ENCODE data around the gene INPP4B.

The INPP4B gene

DNA sequence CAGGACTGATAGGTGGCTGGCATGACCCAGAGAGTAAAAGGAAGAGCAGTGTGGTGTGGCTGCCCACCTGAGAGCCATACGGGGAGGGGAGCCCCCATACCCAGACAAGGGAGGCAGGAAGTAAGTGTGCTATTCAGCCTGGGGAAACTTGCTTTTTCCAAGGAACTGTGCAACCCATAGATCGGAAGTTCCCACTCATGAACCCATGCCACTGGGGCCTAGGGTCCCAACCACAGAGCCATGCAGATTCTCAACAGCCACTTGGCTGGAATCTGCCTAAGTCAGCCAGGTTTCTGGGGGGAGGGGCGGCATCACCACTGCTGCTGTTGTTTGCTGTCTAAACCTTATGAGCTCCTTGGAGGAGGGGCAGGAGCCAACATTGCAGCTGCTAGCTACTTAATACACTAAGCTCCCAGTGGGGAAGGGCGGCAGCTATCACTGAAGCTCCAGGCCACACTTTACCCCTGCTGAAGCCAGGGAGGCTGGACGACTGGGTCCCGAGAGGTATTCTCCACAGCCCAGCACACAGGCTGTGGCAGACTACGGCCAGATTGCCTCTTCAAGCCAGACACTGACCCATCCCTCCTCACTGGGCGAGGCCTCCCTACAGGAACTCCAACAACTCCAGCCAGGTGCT lies 410.4 kb downstream of the INPP4B start:
- TF ChIP-seq, protein P1, sequence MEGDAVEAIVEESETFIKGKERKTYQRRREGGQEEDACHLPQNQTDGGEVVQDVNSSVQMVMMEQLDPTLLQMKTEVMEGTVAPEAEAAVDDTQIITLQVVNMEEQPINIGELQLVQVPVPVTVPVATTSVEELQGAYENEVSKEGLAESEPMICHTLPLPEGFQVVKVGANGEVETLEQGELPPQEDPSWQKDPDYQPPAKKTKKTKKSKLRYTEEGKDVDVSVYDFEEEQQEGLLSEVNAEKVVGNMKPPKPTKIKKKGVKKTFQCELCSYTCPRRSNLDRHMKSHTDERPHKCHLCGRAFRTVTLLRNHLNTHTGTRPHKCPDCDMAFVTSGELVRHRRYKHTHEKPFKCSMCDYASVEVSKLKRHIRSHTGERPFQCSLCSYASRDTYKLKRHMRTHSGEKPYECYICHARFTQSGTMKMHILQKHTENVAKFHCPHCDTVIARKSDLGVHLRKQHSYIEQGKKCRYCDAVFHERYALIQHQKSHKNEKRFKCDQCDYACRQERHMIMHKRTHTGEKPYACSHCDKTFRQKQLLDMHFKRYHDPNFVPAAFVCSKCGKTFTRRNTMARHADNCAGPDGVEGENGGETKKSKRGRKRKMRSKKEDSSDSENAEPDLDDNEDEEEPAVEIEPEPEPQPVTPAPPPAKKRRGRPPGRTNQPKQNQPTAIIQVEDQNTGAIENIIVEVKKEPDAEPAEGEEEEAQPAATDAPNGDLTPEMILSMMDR (IDR thresholded peaks at IDR 0.05) = no peak
- TF ChIP-seq ZFX (IDR thresholded peaks at IDR 0.05; ENCODE audit: borderline replicate concordance) = no peak
- no peak overlapping the region for H3K27ac ChIP-seq

DNA sequence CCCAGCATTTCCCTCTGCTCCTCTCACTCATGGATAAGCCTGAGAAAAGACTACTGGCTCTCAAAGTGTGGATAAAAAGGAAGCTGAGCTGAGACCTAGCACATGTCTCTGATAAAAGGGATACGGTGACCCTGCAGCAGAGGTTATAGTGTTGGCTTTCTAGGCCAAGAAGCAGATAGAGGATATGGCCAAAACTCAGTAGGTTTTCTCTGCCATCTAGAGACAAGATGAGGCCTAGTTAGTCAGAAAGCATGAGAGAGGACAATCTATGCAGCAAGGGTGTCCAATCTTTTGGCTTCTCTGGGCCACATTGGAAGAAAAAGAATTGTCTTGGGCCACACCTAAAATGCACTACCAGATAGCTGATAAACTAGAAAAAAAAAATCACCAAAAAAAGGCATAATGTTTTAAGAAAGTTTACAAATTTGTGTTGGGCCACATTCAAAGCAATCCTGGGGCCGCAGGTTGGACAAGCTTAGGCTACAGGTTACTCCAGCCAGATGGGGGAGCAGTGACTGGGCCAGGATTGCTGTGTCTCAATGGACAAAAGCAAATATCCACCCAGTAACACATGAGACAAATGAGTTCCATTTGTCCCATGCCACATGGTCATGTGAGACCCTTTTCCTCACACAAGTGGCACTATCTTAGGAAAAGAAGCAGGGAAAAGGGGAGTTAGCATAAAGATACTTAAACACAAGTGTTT lies 411.4 kb downstream of the INPP4B start:
- TF ChIP-seq ZFX (IDR thresholded peaks at IDR 0.05; ENCODE audit: borderline replicate concordance) = no peak
- TF ChIP-seq, protein P1 (IDR thresholded peaks at IDR 0.05) = no peak

DNA sequence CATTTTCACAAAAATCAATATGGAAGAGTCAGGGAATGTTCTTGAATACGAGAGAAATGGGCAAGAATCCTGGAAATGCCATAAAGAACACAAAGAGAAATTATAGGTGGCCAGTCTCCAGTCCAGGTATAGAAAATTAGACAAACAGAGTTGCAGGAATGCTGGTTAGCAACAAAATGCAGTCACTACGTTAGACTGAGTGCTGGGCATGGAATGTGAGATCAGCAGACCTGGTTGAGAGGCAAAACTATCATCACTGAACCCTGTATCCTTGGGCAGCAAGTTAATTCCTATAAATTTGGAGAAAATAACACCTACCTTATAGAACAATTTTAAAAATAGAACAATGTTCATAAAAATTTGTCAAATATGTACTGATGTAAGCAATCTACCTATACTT lies 417.4 kb downstream of the INPP4B start:
- TF ChIP-seq ZFX (IDR thresholded peaks at IDR 0.05; ENCODE audit: borderline replicate concordance) = no peak
- TF ChIP-seq, protein P1 (IDR thresholded peaks at IDR 0.05) = no peak
- H3K27ac ChIP-seq = no peak overlapping the region

More for the DNA sequence above, 411.4 kb downstream of the INPP4B start:
- no peak overlapping the region for H3K27ac ChIP-seq

DNA sequence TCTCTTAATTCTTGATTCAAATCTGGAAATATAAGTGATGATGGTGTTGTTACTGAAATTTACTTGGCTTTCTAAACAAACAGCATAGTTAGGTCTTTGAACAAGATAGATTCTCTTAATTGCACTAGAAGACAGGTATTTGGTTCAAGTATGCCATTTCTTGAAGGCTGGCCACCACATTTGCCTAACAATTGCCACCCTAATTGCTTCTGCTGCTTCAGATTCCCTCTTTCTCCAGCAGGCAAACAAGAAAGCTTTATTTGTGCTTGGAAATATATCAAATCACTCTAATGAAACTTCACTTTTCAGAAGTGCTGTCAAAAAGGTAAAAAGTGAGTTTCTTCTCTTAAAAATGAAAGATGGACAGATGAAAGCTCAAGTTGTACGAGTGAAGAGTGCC lies 418.6 kb downstream of the INPP4B start:
- no peak overlapping the region for H3K27ac ChIP-seq
- TF ChIP-seq ZFX (IDR thresholded peaks at IDR 0.05; ENCODE audit: borderline replicate concordance) = no peak
- TF ChIP-seq, protein P1 (IDR thresholded peaks at IDR 0.05) = no peak

DNA sequence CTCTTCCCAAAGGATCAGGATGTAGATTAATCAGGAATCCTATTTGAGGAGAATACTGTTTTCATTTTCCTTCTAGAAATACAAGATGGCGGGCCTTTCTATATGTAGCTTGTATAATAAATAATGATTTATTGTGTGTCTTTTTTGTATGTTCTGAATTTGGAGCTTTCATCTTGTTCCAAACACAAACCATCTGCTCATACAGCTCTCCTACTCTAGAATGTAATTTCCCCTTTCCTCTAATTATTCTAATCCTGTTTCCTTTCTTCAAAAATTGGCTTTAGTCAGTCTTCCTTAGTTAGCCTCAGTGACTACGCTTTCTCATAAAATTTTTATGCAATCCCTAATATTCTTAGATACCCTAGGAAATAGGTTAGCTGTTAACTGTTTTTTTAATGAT lies 422.2 kb downstream of the INPP4B start:
- TF ChIP-seq, protein P1 (IDR thresholded peaks at IDR 0.05) = no peak
- TF ChIP-seq ZFX (IDR thresholded peaks at IDR 0.05; ENCODE audit: borderline replicate concordance) = no peak
- H3K27ac ChIP-seq = no peak overlapping the region

DNA sequence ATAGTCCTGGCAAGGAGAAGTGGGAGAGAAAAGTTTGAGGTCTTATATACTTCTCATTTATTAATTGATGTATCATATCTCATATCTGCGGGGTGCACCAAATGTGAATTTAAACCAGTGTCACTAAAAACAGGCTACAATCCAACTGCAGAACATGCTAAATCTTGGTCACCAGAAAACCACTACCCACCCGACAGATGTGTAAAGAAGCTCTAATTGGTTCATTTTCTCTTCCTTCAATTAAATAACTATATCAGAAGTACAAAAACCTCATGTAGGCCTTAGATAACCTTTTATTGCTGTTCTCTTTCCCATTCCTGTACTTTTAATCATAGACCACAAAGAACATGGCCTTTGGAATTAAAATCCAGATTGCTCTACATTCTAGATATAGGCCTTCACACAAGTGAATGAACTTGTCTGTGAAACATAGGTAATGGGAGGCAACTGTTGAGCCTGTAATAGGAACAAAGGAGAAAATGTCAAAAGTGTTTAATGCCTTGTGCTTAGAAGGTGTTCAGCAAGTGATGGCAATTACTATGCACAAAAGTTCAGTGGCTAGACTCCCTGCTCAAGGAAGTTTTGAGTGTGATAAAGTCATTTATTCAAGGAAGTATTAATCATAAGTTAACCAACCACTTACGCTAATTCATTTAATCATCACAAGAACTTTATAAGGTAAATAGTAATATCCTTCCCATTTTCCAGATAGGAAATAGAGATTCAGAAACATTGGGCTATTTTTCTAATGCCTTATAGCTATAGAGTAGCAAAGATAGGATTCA lies 425.6 kb downstream of the INPP4B start:
- H3K27ac ChIP-seq = no peak overlapping the region
- TF ChIP-seq, protein P1 (IDR thresholded peaks at IDR 0.05) = no peak
- no peak for TF ChIP-seq ZFX (IDR thresholded peaks at IDR 0.05; ENCODE audit: borderline replicate concordance)

Measured in 22Rv1 (cell line).